Activated T-cell treated with anti-CD3 and anti-CD28 coated beads for 1 hour (primary cell): ENCODE results near the gene SPSB4.

Experiments
- DNase-seq: peaks from one replicate; pipeline ENCODE4 v3.0.0-alpha.2; 2020; ENCODE audit warnings: low read depth

Gene SPSB4

GRCh38 chr3:141055136-141055535, 4.0 kb downstream of the SPSB4 start:
- no peak for DNase-seq

GRCh38 chr3:141055536-141056445, 4.6 kb downstream of the SPSB4 start:
- no peak for DNase-seq

- no peak for DNase-seq
Measured at GRCh38 chr3:141056751-141057171, 5.6 kb downstream of the SPSB4 start.

- DNase-seq: no peak
Measured at GRCh38 chr3:141057436-141057835, 6.3 kb downstream of the SPSB4 start.

- no peak for DNase-seq
Measured at GRCh38 chr3:141057946-141058800, 7.0 kb downstream of the SPSB4 start.

GRCh38 chr3:141058996-141059395, 7.8 kb downstream of the SPSB4 start:
- no peak for DNase-seq

GRCh38 chr3:141059816-141060215, 8.7 kb downstream of the SPSB4 start:
- DNase-seq: no peak

- no peak for DNase-seq
Measured at GRCh38 chr3:141060327-141060726, 9.2 kb downstream of the SPSB4 start.

GRCh38 chr3:141063831-141064230, 12.7 kb downstream of the SPSB4 start:
- DNase-seq: no peak

- DNase-seq: no peak
Measured at GRCh38 chr3:141064255-141064926, 13.2 kb downstream of the SPSB4 start.

GRCh38 chr3:141065258-141065657, 14.1 kb downstream of the SPSB4 start:
- DNase-seq: no peak

GRCh38 chr3:141065841-141066805, 15.0 kb downstream of the SPSB4 start:
- no peak for DNase-seq

GRCh38 chr3:141067206-141067974, 16.2 kb downstream of the SPSB4 start:
- DNase-seq: no peak

- no peak for DNase-seq
Measured at GRCh38 chr3:141070229-141070628, 19.1 kb downstream of the SPSB4 start.

GRCh38 chr3:141070727-141071357, 19.7 kb downstream of the SPSB4 start:
- DNase-seq: no peak

GRCh38 chr3:141071681-141072260, 20.6 kb downstream of the SPSB4 start:
- DNase-seq: no peak

GRCh38 chr3:141072950-141073349, 21.8 kb downstream of the SPSB4 start:
- DNase-seq: no peak

GRCh38 chr3:141073580-141073979, 22.4 kb downstream of the SPSB4 start:
- DNase-seq: no peak

GRCh38 chr3:141074529-141074928, 23.4 kb downstream of the SPSB4 start:
- no peak for DNase-seq
